PC-9 (cell line): Measurements from ENCODE around the gene TIMM17B. TPM values are rescaled to one million over a fixed set of nuclear protein-coding genes. Genes with fewer than 3 reads are reported as not detected.

ENCODE experiments used
- BruUV-seq: library from RNA; stranded (reverse); fragments of 400-500 nt; replicated peaks from 2 replicates; lab custom pipeline; 2021; lab: Mats Ljungman, UMichigan
- CTCF ChIA-PET: fragments of 300-600 bp; sonication (Branson Sonifier 250); formaldehyde crosslinking; loops from one replicate; lab custom pipeline; 2022; ENCODE audit warnings: antibody characterized with exemption; lab: Charles Lee
- POLR2A ChIA-PET: fragments of 300-600 bp; sonication (Branson Sonifier 250); formaldehyde crosslinking; loops from one replicate; lab custom pipeline; 2022; ENCODE audit warnings: antibody characterized with exemption; ENCODE audit not compliant: unreplicated experiment; lab: Charles Lee
- DNase-seq, 2 experiments: peaks; one replicate each; pipeline versions ENCODE4 v3.0.0 to v3.0.0-alpha.2; 2015 to 2022; ENCODE audit warnings: mixed read lengths in 1 of 2
- H2AFZ ChIP-seq: fragments of 200-600 bp; sonication (generic); 2 replicates; pipeline ENCODE4 v1.8.1; 2017; ENCODE audit warnings: antibody characterized with exemption
- H3F3A ChIP-seq: fragments of 200-600 bp; sonication (generic); 2 replicates; pipeline ENCODE4 v1.8.1; 2017; ENCODE audit warnings: antibody characterized with exemption, mild to moderate bottlenecking, low read depth; ENCODE audit not compliant: insufficient read depth
- H3K27ac ChIP-seq: fragments of 200-600 bp; sonication (generic); 2 replicates; pipeline ENCODE4 v1.6.1; 2016; ENCODE audit warnings: mixed run types
- H3K27me3 ChIP-seq: fragments of 200-600 bp; sonication (generic); 2 replicates; pipeline ENCODE4 v1.6.1; 2016; ENCODE audit warnings: low read depth, mixed run types; ENCODE audit not compliant: insufficient read depth
- H3K36me3 ChIP-seq: fragments of 200-600 bp; sonication (generic); 2 replicates; pipeline ENCODE4 v1.6.1; 2016; ENCODE audit warnings: low read depth, mixed run types
- H3K4me1 ChIP-seq: fragments of 200-600 bp; sonication (generic); replicated peaks from 2 replicates; pipeline ENCODE4 v1.6.1; 2016; ENCODE audit warnings: mixed run types; ENCODE audit not compliant: insufficient read depth
- H3K4me2 ChIP-seq: fragments of 200-600 bp; sonication (generic); 2 replicates; pipeline ENCODE4 v1.6.1; 2017; ENCODE audit warnings: mixed run types
- H3K4me3 ChIP-seq: fragments of 200-600 bp; sonication (generic); 2 replicates; pipeline ENCODE4 v1.6.1; 2016; ENCODE audit warnings: mixed run types
- H3K79me2 ChIP-seq: fragments of 200-600 bp; sonication (generic); 2 replicates; pipeline ENCODE4 v1.6.1; 2017; ENCODE audit warnings: low read depth, mixed run types
- H3K9me2 ChIP-seq: fragments of 200-600 bp; sonication (generic); 2 replicates; pipeline ENCODE4 v1.8.1; 2017; ENCODE audit warnings: mild to moderate bottlenecking; ENCODE audit not compliant: insufficient read depth
- H3K9me3 ChIP-seq: fragments of 200-600 bp; sonication (generic); 2 replicates; pipeline ENCODE4 v1.8.1; 2016; ENCODE audit warnings: low read depth; ENCODE audit not compliant: insufficient read depth
- H4K20me1 ChIP-seq: fragments of 200-600 bp; sonication (generic); 2 replicates; pipeline ENCODE4 v1.8.1; 2017; ENCODE audit not compliant: insufficient read depth
- CTCF ChIP-seq: fragments of 200-600 bp; sonication (generic); conservative IDR thresholded peaks from 2 replicates; pipeline ENCODE4 v1.6.1; 2017; ENCODE audit warnings: mixed run types, antibody characterized with exemption, mild to moderate bottlenecking, moderate library complexity
- EZH2 ChIP-seq: fragments of 200-600 bp; sonication (generic); IDR thresholded peaks from 2 replicates; pipeline ENCODE4 v1.8.0; 2017; ENCODE audit warnings: antibody characterized with exemption, low read depth
- intact Hi-C: fragments of 100-400 bp; cut with micrococcal nuclease; formaldehyde crosslinking; loops from one replicate; pipeline ENCODE4 v1.10.0; 2022; ENCODE audit not compliant: unreplicated experiment
- total RNA-seq: library from RNA; stranded (reverse); gene quantifications from 2 replicates; pipeline ENCODE4 v1.2.3, GENCODE V29; 2021

The TIMM17B gene
- total RNA-seq, 1 experiment from 2014 or later = 44.9 TPM

- no peak for DNase-seq
- intact Hi-C loops = no loop called here
- CTCF ChIA-PET = no interaction called here
- no peaks in the 10 kb centered on the region for H3K9me2 ChIP-seq
- no TSS peak for BruUV-seq
- H3K9me3 ChIP-seq = no peaks in the 10 kb centered on the region
- H3K79me2 ChIP-seq = peaks cover 11% of the 10 kb centered on the region
- no peaks in the 10 kb centered on the region for H3F3A ChIP-seq
- H3K4me1 ChIP-seq = no peaks in the 10 kb centered on the region
- no peaks in the 10 kb centered on the region for H3K36me3 ChIP-seq
- no peak overlapping the region for H2AFZ ChIP-seq
- no peaks in the 10 kb centered on the region for H3K27me3 ChIP-seq
- POLR2A ChIA-PET = no interaction called here
- no peak overlapping the region for H3K4me2 ChIP-seq
- no peak overlapping the region for H3K27ac ChIP-seq
- H3K4me3 ChIP-seq = no peak overlapping the region
- TF ChIP-seq EZH2 (no peak), CTCF (no peak)
- no peaks in the 10 kb centered on the region for H4K20me1 ChIP-seq
These were observed 3.8 kb downstream of the TIMM17B start for GRCh38 chrX:48893556-48894348.

- BruUV-seq = no TSS peak
- no peaks in the 10 kb centered on the region for H3K27me3 ChIP-seq
These were observed 4.7 kb downstream of the TIMM17B start for GRCh38 chrX:48892896-48893295.

More at GRCh38 chrX:48892896-48893295, 4.7 kb downstream of the TIMM17B start:
- intact Hi-C loops = no loop called here
- TF ChIP-seq EZH2 (no peak), CTCF (no peak)
- DNase-seq = no peak
- Histone ChIP-seq H3K9me2 (no peaks in the 10 kb centered on the region), H2AFZ (no peak overlapping the region), H3K36me3 (no peaks in the 10 kb centered on the region), H3K4me1 (no peaks in the 10 kb centered on the region), H4K20me1 (no peaks in the 10 kb centered on the region), H3K4me3 (no peak overlapping the region), H3F3A (no peaks in the 10 kb centered on the region), H3K79me2 (peaks cover 8% of the 10 kb centered on the region), H3K9me3 (no peaks in the 10 kb centered on the region), H3K4me2 (no peak overlapping the region), H3K27ac (no peak overlapping the region)
- CTCF ChIA-PET = no interaction called here
- POLR2A ChIA-PET = no interaction called here
